Cardiac ventricle fibroblast (primary cell): ENCODE data around the gene CCDC70. TPM values are rescaled to one million over a fixed set of nuclear protein-coding genes. Genes with fewer than 3 reads are reported as not detected.

Experiments used
- total RNA-seq: library from RNA; depleted of rRNA; stranded (reverse); fragments of >200 nt; gene quantifications from 2 replicates; pipeline ENCODE4 v1.2.3, GENCODE V29; 2015

The CCDC70 gene
- total RNA-seq: not detected in 2 replicates

GRCh38 chr13:51861723-51862300 lies at the start of gene CCDC70:
Gene CCDC70, plus strand, starts transcription at chr13:51861969. Its CDS starts 3,443 bp downstream, at chr13:51865412.

GRCh38 chr13:51844862-51845573 lies 16.8 kb upstream of the CCDC70 start, which contains the start of gene TMEM272:
Gene TMEM272, minus strand, starts transcription at chr13:51845177. Its CDS starts 6,647 bp downstream, at chr13:51838530.

Other genes with a start within 250 kb of the CCDC70 start
- gene DHRS12, start 57.8 kb upstream of the CCDC70 start, total RNA-seq: 4.1 and 4.7 TPM in 2 replicates
- gene TMEM272, start 16.8 kb upstream of the CCDC70 start, total RNA-seq: not detected in 2 replicates
- gene ATP7B, start 149.5 kb downstream of the CCDC70 start, total RNA-seq: 2.3 and 2.5 TPM in 2 replicates
- gene ALG11, start 150.4 kb downstream of the CCDC70 start, total RNA-seq: 25.3 and 26.6 TPM in 2 replicates
- 11.2 and 11.8 TPM in 2 replicates for gene UTP14C, start 162.7 kb downstream of the CCDC70 start, total RNA-seq